ENCODE data around the gene DCHS2.
"Not testable (repeated sequence)": the region's sequence is repeated elsewhere in the genome, so short reads cannot be mapped to it uniquely, and the experiment has no call there.

The DCHS2 gene

GRCh38 chr4:154230723-154231122 lies 260.9 kb downstream of the DCHS2 start:
- no peaks in the 10 kb centered on the region for H3K27me3 ChIP-seq (ENCODE audit: control insufficient read depth, insufficient read depth, low read length)
- no peak for DNase-seq (ENCODE audit: low read depth, low spot score)
- H3K36me3 ChIP-seq (ENCODE audit: control insufficient read depth, insufficient read depth, low read length): no peaks in the 10 kb centered on the region
- peaks cover 1% of the 10 kb centered on the region; the same call in 1 of the 2 replicates for H3K4me1 ChIP-seq (ENCODE audit: control insufficient read depth, insufficient read depth, low read length)
- H3K9me3 ChIP-seq (ENCODE audit: control insufficient read depth, insufficient read depth, low read length): no peaks in the 10 kb centered on the region
- WGBS (ENCODE audit: insufficient coverage, insufficient read length): no CpG with 5 or more reads among the region's 3 CpGs
- H3K4me3 ChIP-seq (ENCODE audit: low read length): no peak overlapping the region
- H3K27ac ChIP-seq (ENCODE audit: low read length): no peak overlapping the region

DNA sequence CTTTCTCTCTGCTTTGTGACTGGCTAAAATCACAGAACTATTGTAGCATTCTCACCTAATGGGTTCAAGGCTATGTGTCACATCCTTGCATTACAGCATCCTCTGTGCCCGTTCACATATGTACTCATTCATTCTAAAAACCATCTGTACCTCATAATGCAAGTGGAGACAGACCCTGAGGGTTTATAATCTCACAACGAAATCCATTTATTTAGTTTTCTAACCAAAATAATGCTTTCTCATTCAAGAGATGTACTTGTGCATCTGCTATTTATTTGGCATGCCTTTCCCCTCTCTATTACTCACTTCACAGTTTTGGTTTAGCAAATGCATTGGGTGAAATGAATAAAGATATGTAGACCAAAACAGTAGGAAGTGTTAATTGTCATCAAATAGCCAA lies 261.5 kb downstream of the DCHS2 start:
- DNase-seq (ENCODE audit: low read depth, low spot score): no peak
- Histone ChIP-seq H3K9me3 (ENCODE audit: control insufficient read depth, insufficient read depth, low read length) (no peaks in the 10 kb centered on the region), H3K27me3 (ENCODE audit: control insufficient read depth, insufficient read depth, low read length) (no peaks in the 10 kb centered on the region), H3K27ac (ENCODE audit: low read length) (no peak overlapping the region), H3K4me3 (ENCODE audit: low read length) (no peak overlapping the region), H3K36me3 (ENCODE audit: control insufficient read depth, insufficient read depth, low read length) (no peaks in the 10 kb centered on the region), H3K4me1 (ENCODE audit: control insufficient read depth, insufficient read depth, low read length) (peaks cover 1% of the 10 kb centered on the region; the same call in 1 of the 2 replicates)
- WGBS (ENCODE audit: insufficient coverage, insufficient read length): no CpG with 5 or more reads among the region's 2 CpGs

DNA sequence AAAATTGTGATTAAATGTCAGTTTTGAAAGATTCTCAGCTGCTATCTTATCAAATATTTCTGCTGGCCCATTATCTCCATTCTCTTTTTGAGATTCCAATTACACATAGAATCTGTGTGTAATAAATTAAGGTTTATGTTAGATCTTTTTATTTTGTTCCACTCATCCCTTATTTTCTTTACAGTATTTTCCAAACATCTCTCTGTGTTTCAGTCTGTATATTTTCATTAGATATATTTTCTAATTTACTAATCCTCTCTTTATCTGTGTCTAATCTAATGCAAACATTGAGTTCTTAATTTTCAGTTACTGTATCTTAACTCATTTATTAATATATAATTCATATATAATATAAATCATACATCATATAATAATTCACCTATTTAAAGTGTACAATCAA lies 268.7 kb downstream of the DCHS2 start:
- Histone ChIP-seq H3K36me3 (ENCODE audit: control insufficient read depth, insufficient read depth, low read length) (no peaks in the 10 kb centered on the region), H3K4me1 (ENCODE audit: control insufficient read depth, insufficient read depth, low read length) (no peaks in the 10 kb centered on the region)
- no peak for DNase-seq (ENCODE audit: low read depth, low spot score)

DNA sequence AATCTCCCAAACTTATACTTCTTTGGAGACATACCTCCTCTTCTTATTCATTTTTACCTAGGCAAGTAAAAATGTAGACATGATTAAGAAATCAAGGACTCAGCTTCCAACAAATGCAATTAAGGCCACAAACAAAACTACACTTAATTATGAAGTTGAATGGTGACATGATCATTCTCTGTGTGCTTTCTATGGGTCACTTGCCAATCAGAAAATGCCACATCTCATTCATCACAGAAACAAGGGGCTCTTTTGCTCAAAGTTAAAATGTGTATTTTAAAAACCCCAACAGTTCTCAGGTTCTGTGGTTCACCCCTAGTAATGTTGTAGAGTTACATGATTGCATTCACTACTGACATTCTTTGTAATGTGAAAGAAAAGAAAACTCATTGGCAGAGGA lies 273.5 kb downstream of the DCHS2 start:
- Histone ChIP-seq H3K36me3 (ENCODE audit: control insufficient read depth, insufficient read depth, low read length) (no peaks in the 10 kb centered on the region), H3K27ac (ENCODE audit: low read length) (no peak overlapping the region), H3K9me3 (ENCODE audit: control insufficient read depth, insufficient read depth, low read length) (no peaks in the 10 kb centered on the region), H3K4me3 (ENCODE audit: low read length) (no peak overlapping the region), H3K4me1 (ENCODE audit: control insufficient read depth, insufficient read depth, low read length) (no peaks in the 10 kb centered on the region), H3K27me3 (ENCODE audit: control insufficient read depth, insufficient read depth, low read length) (no peaks in the 10 kb centered on the region)
- DNase-seq (ENCODE audit: low read depth, low spot score): no peak

More for the DNA sequence above, 268.7 kb downstream of the DCHS2 start:
- Histone ChIP-seq H3K4me3 (ENCODE audit: low read length) (no peak overlapping the region), H3K27me3 (ENCODE audit: control insufficient read depth, insufficient read depth, low read length) (no peaks in the 10 kb centered on the region), H3K9me3 (ENCODE audit: control insufficient read depth, insufficient read depth, low read length) (no peaks in the 10 kb centered on the region), H3K27ac (ENCODE audit: low read length) (no peak overlapping the region)

GRCh38 chr4:154217384-154217783 lies 274.2 kb downstream of the DCHS2 start:
- not testable (repeated sequence) for H3K27me3 ChIP-seq (ENCODE audit: control insufficient read depth, insufficient read depth, low read length); H3K4me1 ChIP-seq (ENCODE audit: control insufficient read depth, insufficient read depth, low read length); H3K36me3 ChIP-seq (ENCODE audit: control insufficient read depth, insufficient read depth, low read length); H3K9me3 ChIP-seq (ENCODE audit: control insufficient read depth, insufficient read depth, low read length); DNase-seq (ENCODE audit: low read depth, low spot score); H3K4me3 ChIP-seq (ENCODE audit: low read length); H3K27ac ChIP-seq (ENCODE audit: low read length)
- WGBS (ENCODE audit: insufficient coverage, insufficient read length): no CpG with 5 or more reads among the region's 13 CpGs

GRCh38 chr4:154211506-154211905 lies 280.1 kb downstream of the DCHS2 start:
- no CpG with 5 or more reads among the region's 1 CpG for WGBS (ENCODE audit: insufficient coverage, insufficient read length)
- Histone ChIP-seq H3K36me3 (ENCODE audit: control insufficient read depth, insufficient read depth, low read length) (no peaks in the 10 kb centered on the region), H3K9me3 (ENCODE audit: control insufficient read depth, insufficient read depth, low read length) (no peaks in the 10 kb centered on the region), H3K27ac (ENCODE audit: low read length) (no peak overlapping the region), H3K4me1 (ENCODE audit: control insufficient read depth, insufficient read depth, low read length) (no peaks in the 10 kb centered on the region), H3K4me3 (ENCODE audit: low read length) (no peak overlapping the region), H3K27me3 (ENCODE audit: control insufficient read depth, insufficient read depth, low read length) (no peaks in the 10 kb centered on the region)
- DNase-seq (ENCODE audit: low read depth, low spot score): no peak

DNA sequence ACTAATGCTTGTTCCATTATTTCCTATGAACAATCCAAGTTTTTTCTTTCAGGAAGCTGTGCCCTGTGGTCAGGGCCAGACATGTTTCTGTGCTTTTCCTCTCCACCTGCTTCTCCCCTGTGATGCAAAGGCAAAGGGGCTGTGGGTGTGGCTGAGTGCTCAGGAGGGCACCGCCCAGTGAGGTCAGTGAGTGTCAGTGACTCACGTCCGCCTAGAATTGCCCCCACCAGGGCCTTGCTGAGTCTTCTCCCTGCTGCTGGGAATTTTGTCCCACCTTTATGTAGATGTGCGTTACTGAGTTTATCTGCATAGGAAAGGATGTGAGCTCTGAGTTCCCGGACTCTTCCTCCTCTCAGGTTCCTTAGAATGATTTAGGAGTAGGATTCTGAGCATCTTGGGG lies 283.2 kb downstream of the DCHS2 start:
- H3K4me1 ChIP-seq (ENCODE audit: control insufficient read depth, insufficient read depth, low read length): no peaks in the 10 kb centered on the region
- no peaks in the 10 kb centered on the region for H3K27me3 ChIP-seq (ENCODE audit: control insufficient read depth, insufficient read depth, low read length)
- H3K9me3 ChIP-seq (ENCODE audit: control insufficient read depth, insufficient read depth, low read length): no peaks in the 10 kb centered on the region
- no peaks in the 10 kb centered on the region for H3K36me3 ChIP-seq (ENCODE audit: control insufficient read depth, insufficient read depth, low read length)
- no peak overlapping the region for H3K4me3 ChIP-seq (ENCODE audit: low read length)
- peak; percentile 13 for DNase-seq (ENCODE audit: low read depth, low spot score)
- H3K27ac ChIP-seq (ENCODE audit: low read length): no peak overlapping the region
- no CpG with 5 or more reads among the region's 5 CpGs for WGBS (ENCODE audit: insufficient coverage, insufficient read length)

GRCh38 chr4:154205471-154205870 lies 286.1 kb downstream of the DCHS2 start:
- no peak overlapping the region for H3K27ac ChIP-seq (ENCODE audit: low read length)
- DNase-seq (ENCODE audit: low read depth, low spot score): no peak
- no CpG with 5 or more reads among the region's 3 CpGs for whole genome bisulfite sequencing (ENCODE audit: insufficient coverage, insufficient read length)

DNA sequence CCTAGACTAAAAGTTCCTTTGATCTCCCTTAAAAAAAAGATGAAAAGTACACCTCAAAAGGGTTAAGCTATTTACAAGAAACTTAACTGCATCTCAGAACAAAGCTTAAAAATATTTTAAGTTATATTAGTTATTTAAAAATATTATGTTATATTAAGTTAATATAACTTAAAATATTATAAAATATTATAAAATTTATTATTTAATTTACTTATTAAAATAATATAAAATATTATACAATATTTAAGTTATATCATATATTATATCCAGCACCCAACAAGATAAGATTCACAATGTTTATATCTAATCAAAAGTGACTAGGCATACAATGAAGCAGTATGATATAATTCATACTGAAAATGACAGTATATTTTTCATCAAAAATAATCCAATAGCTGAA lies 296.9 kb downstream of the DCHS2 start:
- no peaks in the 10 kb centered on the region for H3K4me1 ChIP-seq (ENCODE audit: control insufficient read depth, insufficient read depth, low read length)
- H3K27ac ChIP-seq (ENCODE audit: low read length): no peak overlapping the region
- no peaks in the 10 kb centered on the region for H3K27me3 ChIP-seq (ENCODE audit: control insufficient read depth, insufficient read depth, low read length)
- no peaks in the 10 kb centered on the region for H3K36me3 ChIP-seq (ENCODE audit: control insufficient read depth, insufficient read depth, low read length)
- DNase-seq (ENCODE audit: low read depth, low spot score): no peak
- no peaks in the 10 kb centered on the region for H3K9me3 ChIP-seq (ENCODE audit: control insufficient read depth, insufficient read depth, low read length)
- no peak overlapping the region for H3K4me3 ChIP-seq (ENCODE audit: low read length)

More at GRCh38 chr4:154205471-154205870, 286.1 kb downstream of the DCHS2 start:
- Histone ChIP-seq H3K4me1 (ENCODE audit: control insufficient read depth, insufficient read depth, low read length) (no peaks in the 10 kb centered on the region), H3K9me3 (ENCODE audit: control insufficient read depth, insufficient read depth, low read length) (no peaks in the 10 kb centered on the region), H3K27me3 (ENCODE audit: control insufficient read depth, insufficient read depth, low read length) (no peaks in the 10 kb centered on the region), H3K4me3 (ENCODE audit: low read length) (no peak overlapping the region), H3K36me3 (ENCODE audit: control insufficient read depth, insufficient read depth, low read length) (no peaks in the 10 kb centered on the region)

DNA sequence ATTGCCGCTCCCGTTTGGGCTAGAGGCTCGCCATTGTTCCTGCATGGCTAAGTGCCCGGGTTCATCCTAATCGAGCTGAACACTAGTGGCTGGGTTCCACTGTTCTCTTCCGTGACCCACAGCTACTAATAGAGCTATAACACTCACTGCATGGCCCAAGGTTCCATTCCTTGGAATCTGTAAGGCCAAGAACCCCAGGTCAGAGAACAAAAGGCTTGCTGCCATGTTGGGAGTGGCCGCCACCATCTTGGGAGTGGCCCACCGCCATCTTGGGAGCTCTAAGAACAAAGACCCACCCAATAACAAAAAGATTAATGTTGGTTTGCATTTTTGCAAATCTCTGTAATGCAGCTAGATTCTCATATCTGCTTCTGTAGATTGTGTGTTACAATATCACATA lies 299.0 kb downstream of the DCHS2 start:
- Histone ChIP-seq H3K9me3 (ENCODE audit: control insufficient read depth, insufficient read depth, low read length) (no peaks in the 10 kb centered on the region), H3K4me3 (ENCODE audit: low read length) (no peak overlapping the region), H3K27me3 (ENCODE audit: control insufficient read depth, insufficient read depth, low read length) (no peaks in the 10 kb centered on the region), H3K36me3 (ENCODE audit: control insufficient read depth, insufficient read depth, low read length) (no peaks in the 10 kb centered on the region), H3K27ac (ENCODE audit: low read length) (no peak overlapping the region), H3K4me1 (ENCODE audit: control insufficient read depth, insufficient read depth, low read length) (no peaks in the 10 kb centered on the region)
- no peak for DNase-seq (ENCODE audit: low read depth, low spot score)
- WGBS (ENCODE audit: insufficient coverage, insufficient read length): no CpG with 5 or more reads among the region's 8 CpGs

DNA sequence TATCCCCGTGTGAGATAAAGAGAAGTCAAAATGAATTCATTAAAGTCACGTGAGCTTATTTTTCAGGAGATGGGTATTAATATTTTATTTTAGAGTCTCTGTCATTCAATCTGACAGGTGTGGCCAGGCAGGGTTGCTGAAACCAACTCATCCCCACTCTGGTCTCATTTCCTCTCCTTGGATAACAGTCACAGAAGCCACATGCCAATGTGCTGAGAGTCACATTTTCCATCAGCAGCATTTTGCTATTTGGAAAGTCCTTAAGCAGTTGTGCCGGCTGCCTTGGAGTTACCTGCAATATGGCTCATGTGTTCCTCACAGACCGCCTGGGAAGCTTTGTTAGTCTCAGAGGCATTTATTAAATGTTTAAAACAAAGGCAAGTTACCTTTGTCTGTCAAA lies 302.3 kb downstream of the DCHS2 start:
- Histone ChIP-seq H3K9me3 (ENCODE audit: control insufficient read depth, insufficient read depth, low read length) (no peaks in the 10 kb centered on the region), H3K36me3 (ENCODE audit: control insufficient read depth, insufficient read depth, low read length) (no peaks in the 10 kb centered on the region), H3K4me1 (ENCODE audit: control insufficient read depth, insufficient read depth, low read length) (peaks cover under 1% of the 10 kb centered on the region; the same call in 1 of the 2 replicates), H3K4me3 (ENCODE audit: low read length) (no peak overlapping the region), H3K27me3 (ENCODE audit: control insufficient read depth, insufficient read depth, low read length) (no peaks in the 10 kb centered on the region), H3K27ac (ENCODE audit: low read length) (no peak overlapping the region)
- no peak for DNase-seq (ENCODE audit: low read depth, low spot score)
- WGBS (ENCODE audit: insufficient coverage, insufficient read length): no CpG with 5 or more reads among the region's 4 CpGs
